GM18873 (cell line): Measurements from ENCODE around the gene TBC1D3C.
"Not testable (repeated sequence)": the region's sequence is repeated elsewhere in the genome, so short reads cannot be mapped to it uniquely, and the experiment has no call there.

ENCODE experiments used
- ATAC-seq: cut with Tn5 transposase; IDR thresholded peaks from one replicate; pipeline ENCODE4 v1.9.1; 2021; ENCODE audit warnings: mild to moderate bottlenecking, moderate library complexity, moderate number of reproducible peaks; ENCODE audit not compliant: unreplicated experiment, low FRiP score

TBC1D3C gene

GRCh38 chr17:38068534-38068933 is at the start of gene TBC1D3C:
Gene TBC1D3C (minus strand): TSS chr17:38068634. CDS start chr17:38067066, 1,568 bp downstream.
- not testable (repeated sequence) for ATAC-seq

GRCh38 chr17:38099262-38099661 is 30.8 kb upstream of the TBC1D3C start:
- ATAC-seq, result not testable (repeated sequence)

- ATAC-seq, result not testable (repeated sequence)
These were observed 25.7 kb upstream of the TBC1D3C start for GRCh38 chr17:38094059-38094694.

- ATAC-seq, result not testable (repeated sequence)
These were observed 19.7 kb upstream of the TBC1D3C start for GRCh38 chr17:38088120-38088519.

- ATAC-seq, result not testable (repeated sequence)
These were observed 18.9 kb upstream of the TBC1D3C start for GRCh38 chr17:38087344-38087743.
